GM21381 (cell line): ENCODE measurements around the gene ACSBG1.
A peak's percentile ranks its signal among the peaks of the same experiment; 100 is the strongest.
"Not testable (repeated sequence)": the region's sequence is repeated elsewhere in the genome, so short reads cannot be mapped to it uniquely, and the experiment has no call there.

ENCODE experiments used
- ATAC-seq: cut with Tn5 transposase; IDR thresholded peaks from one replicate; pipeline ENCODE4 v1.9.1; 2021; ENCODE audit warnings: mild to moderate bottlenecking, moderate library complexity; ENCODE audit not compliant: unreplicated experiment

The ACSBG1 gene

GRCh38 chr15:78170848-78171773 lies 63.3 kb downstream of the ACSBG1 start:
- ATAC-seq, result peak; percentile 72

GRCh38 chr15:78168608-78169007 lies 65.8 kb downstream of the ACSBG1 start:
- no peak for ATAC-seq

GRCh38 chr15:78167227-78167888 lies 67.0 kb downstream of the ACSBG1 start:
- peak; percentile 72 for ATAC-seq

GRCh38 chr15:78164010-78164409 lies 70.4 kb downstream of the ACSBG1 start:
- ATAC-seq, result no peak

- no peak for ATAC-seq
Observed at GRCh38 chr15:78162038-78162437, 72.3 kb downstream of the ACSBG1 start.

- ATAC-seq, result no peak
Observed at GRCh38 chr15:78159395-78159794, 75.0 kb downstream of the ACSBG1 start.

GRCh38 chr15:78157203-78157602 lies 77.2 kb downstream of the ACSBG1 start:
- no peak for ATAC-seq

GRCh38 chr15:78156653-78157052 lies 77.7 kb downstream of the ACSBG1 start:
- no peak for ATAC-seq

GRCh38 chr15:78155355-78155939 lies 78.9 kb downstream of the ACSBG1 start:
- no peak for ATAC-seq

GRCh38 chr15:78154955-78155354 lies 79.4 kb downstream of the ACSBG1 start:
- ATAC-seq, result no peak

GRCh38 chr15:78151075-78151474 lies 83.3 kb downstream of the ACSBG1 start:
- not testable (repeated sequence) for ATAC-seq

GRCh38 chr15:78149805-78150751 lies 84.3 kb downstream of the ACSBG1 start:
- ATAC-seq, result peak; percentile 10

- ATAC-seq, result peak; percentile 76
Observed at GRCh38 chr15:78149068-78149804, 85.1 kb downstream of the ACSBG1 start, which contains the start of gene IDH3A. IDH3A (plus strand) TSS chr15:78149362; CDS start chr15:78149404, 42 bp downstream.

- ATAC-seq, result no peak
Observed at GRCh38 chr15:78148392-78149067, 85.8 kb downstream of the ACSBG1 start.

GRCh38 chr15:78147566-78147965 lies 86.8 kb downstream of the ACSBG1 start:
- no peak for ATAC-seq

- no peak for ATAC-seq
Observed at GRCh38 chr15:78146425-78147154, 87.8 kb downstream of the ACSBG1 start.

GRCh38 chr15:78142332-78142731 lies 92.0 kb downstream of the ACSBG1 start:
- ATAC-seq, result no peak

- no peak for ATAC-seq
Observed at GRCh38 chr15:78140292-78140691, 94.1 kb downstream of the ACSBG1 start.

GRCh38 chr15:78139578-78139977 lies 94.8 kb downstream of the ACSBG1 start:
- no peak for ATAC-seq
